ENCODE results near the gene ERC2. TPM values are rescaled to one million over a fixed set of nuclear protein-coding genes. Genes with fewer than 3 reads are reported as not detected.
A peak's percentile ranks its signal among the peaks of the same experiment; 100 is the strongest.
"Not testable (repeated sequence)": the region's sequence is repeated elsewhere in the genome, so short reads cannot be mapped to it uniquely, and the experiment has no call there.

ERC2 gene
- 48.3 TPM for total RNA-seq (ENCODE audit: unreplicated experiment)
- long read RNA-seq, partial matches to known transcripts: 0 of 3 reads
- long read RNA-seq, other reads (novel, unspliced or antisense): 3 of 3 reads

DNA sequence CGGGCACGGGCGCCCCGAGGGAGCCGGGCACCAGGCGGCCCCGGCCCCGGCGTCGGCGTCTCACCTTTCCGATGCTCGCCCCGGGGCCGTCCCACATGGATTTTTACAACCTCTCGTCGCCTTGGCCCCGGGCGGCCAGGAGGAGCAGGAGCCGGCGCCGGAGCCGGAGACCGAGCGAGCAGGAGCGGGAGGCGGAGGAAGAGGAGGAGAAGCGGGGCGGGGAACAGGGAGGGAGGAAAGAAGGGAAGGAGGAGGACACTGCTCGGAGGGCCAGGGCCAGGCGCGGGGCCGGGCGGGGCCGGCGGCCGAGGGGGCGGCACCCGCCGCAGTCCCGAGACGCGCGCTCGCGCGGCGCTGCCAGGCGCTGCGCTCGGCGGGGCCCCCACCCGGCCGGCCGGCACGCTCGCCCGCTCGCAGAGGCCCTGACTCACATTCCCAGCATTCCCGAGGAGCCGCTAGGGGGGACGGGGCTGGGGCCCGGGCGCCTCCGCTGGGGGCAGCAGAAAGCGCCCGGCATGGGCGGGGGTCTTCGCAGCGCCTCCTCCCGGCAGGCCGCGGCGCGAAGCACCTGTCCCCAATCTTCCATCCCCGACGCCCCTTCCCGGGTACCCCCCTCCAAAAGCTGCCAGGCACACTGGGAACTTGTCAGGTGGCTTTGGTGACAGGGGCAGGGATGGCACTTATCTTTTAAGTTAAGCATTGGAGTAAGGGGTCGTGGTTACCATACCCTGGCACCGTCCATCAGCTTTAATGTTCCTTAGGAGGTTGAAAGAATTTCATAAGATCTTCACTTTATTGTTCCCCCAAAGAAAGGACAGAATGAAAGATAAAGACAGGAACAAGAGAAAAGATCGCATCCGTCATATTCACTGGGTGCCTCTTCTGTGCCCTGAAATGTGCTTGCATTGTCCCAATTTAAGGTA lies at the start of gene ERC2:
Gene ERC2, minus strand, starts transcription at position 284 of the 923 bp plus-strand sequence.
- peak; percentile 52 for TF ChIP-seq CTCF (IDR thresholded peaks at IDR 0.05; ENCODE audit: partially characterized antibody, unreplicated experiment)
- Mint-ChIP-seq H3K36me3 (ENCODE audit: unreplicated experiment) (no peaks in the 10 kb centered on the region), H3K9me3 (ENCODE audit: unreplicated experiment) (peaks cover 3% of the 10 kb centered on the region), H3K27ac (ENCODE audit: unreplicated experiment) (peak within 1 kb of the TSS; percentile 76), H3K27me3 (ENCODE audit: unreplicated experiment) (peaks cover 4% of the 10 kb centered on the region), H3K4me3 (ENCODE audit: unreplicated experiment) (peak within 1 kb of the TSS; percentile 99), H3K4me1 (ENCODE audit: low read depth, unreplicated experiment) (peaks cover 3% of the 10 kb centered on the region)
- DNase-seq: peak; percentile 84

GRCh38 chr3:56502738-56503137 lies 34.5 kb upstream of the ERC2 start:
- no peaks in the 10 kb centered on the region for H3K27me3 Mint-ChIP-seq (ENCODE audit: unreplicated experiment)
- no peak overlapping the region for H3K4me3 Mint-ChIP-seq (ENCODE audit: unreplicated experiment)
- no peaks in the 10 kb centered on the region for H3K9me3 Mint-ChIP-seq (ENCODE audit: unreplicated experiment)
- TF ChIP-seq CTCF (IDR thresholded peaks at IDR 0.05; ENCODE audit: partially characterized antibody, unreplicated experiment): no peak
- DNase-seq: no peak
- no peak overlapping the region for H3K27ac Mint-ChIP-seq (ENCODE audit: unreplicated experiment)
- no peaks in the 10 kb centered on the region for H3K4me1 Mint-ChIP-seq (ENCODE audit: low read depth, unreplicated experiment)
- no peaks in the 10 kb centered on the region for H3K36me3 Mint-ChIP-seq (ENCODE audit: unreplicated experiment)

DNA sequence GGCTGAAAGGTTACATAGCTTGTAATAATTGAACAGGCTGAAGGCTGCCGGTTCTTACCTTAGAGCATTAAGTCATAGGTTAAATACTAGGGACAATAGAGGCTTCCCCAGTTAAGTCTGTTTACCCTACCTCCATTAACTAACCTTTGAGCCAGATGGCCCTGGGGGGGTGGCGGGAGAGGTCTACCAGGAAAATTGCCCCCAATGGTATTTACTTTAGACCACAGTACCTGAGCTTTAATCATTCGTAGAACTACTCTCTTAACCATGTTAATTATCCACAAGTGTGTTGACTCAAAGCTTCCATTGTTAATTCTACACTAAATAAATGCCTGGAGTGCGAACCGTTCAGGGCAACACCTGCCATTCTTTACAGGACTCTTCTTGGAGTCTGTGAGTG lies 28.1 kb upstream of the ERC2 start:
- not testable (repeated sequence) for H3K27me3 Mint-ChIP-seq (ENCODE audit: unreplicated experiment); H3K36me3 Mint-ChIP-seq (ENCODE audit: unreplicated experiment); H3K27ac Mint-ChIP-seq (ENCODE audit: unreplicated experiment); H3K4me1 Mint-ChIP-seq (ENCODE audit: low read depth, unreplicated experiment); H3K9me3 Mint-ChIP-seq (ENCODE audit: unreplicated experiment); DNase-seq; H3K4me3 Mint-ChIP-seq (ENCODE audit: unreplicated experiment)

DNA sequence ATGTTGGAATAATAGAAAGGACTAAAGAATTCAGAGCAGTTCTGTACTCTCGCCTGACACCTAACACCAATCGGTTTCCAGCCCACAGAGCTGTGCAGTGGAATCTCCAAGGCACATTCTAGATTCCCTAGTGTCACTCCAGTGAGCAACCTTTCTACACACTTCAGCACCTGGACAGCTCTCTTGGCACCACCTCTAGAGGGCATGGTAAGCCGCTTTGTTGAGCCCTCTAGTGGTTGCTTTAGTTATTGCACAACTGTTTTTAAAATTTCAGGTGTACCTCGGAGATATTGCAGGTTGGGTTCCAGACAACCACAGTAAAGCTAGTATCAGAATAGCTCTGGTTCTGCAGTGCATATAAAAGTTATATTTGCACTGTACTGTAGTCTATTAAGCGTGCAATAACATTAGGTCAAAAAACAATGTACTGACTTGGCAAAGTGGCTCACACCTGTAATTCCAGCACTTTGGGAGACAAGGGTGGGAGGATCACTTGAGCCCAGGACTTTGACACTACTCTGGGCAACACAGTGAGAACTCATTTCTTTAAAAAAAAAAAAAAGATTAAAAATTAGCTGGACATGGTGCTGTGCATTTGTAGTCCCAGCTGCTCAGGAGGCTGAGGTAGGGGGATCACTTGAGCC lies 26.5 kb upstream of the ERC2 start:
- H3K4me1 Mint-ChIP-seq (ENCODE audit: low read depth, unreplicated experiment): peaks cover 3% of the 10 kb centered on the region
- no peak overlapping the region for H3K27ac Mint-ChIP-seq (ENCODE audit: unreplicated experiment)
- peak; percentile 97 for TF ChIP-seq CTCF (IDR thresholded peaks at IDR 0.05; ENCODE audit: partially characterized antibody, unreplicated experiment)
- H3K4me3 Mint-ChIP-seq (ENCODE audit: unreplicated experiment): no peak overlapping the region
- DNase-seq: no peak
- H3K27me3 Mint-ChIP-seq (ENCODE audit: unreplicated experiment): no peaks in the 10 kb centered on the region
- no peaks in the 10 kb centered on the region for H3K36me3 Mint-ChIP-seq (ENCODE audit: unreplicated experiment)
- H3K9me3 Mint-ChIP-seq (ENCODE audit: unreplicated experiment): no peaks in the 10 kb centered on the region

DNA sequence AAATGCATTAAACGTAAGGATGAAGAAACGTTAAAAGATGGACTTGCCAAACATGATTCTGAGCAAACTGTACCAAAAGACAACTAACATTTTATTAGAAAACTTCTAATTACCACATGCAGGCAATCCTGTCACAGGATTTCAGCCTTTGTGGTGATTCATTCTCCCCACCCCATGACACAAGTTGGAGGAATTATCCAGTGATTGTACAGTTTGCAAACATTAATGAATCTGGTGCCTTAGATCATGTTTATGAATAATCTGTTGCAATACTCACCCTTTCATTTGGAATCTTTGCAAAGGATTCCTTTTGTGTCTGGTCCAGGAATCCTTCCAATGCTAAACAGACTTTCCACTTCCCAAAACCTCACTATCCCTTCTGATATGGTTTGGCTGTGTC lies 23.3 kb upstream of the ERC2 start:
- no peaks in the 10 kb centered on the region for H3K27me3 Mint-ChIP-seq (ENCODE audit: unreplicated experiment)
- TF ChIP-seq CTCF (IDR thresholded peaks at IDR 0.05; ENCODE audit: partially characterized antibody, unreplicated experiment): no peak
- H3K4me3 Mint-ChIP-seq (ENCODE audit: unreplicated experiment): no peak overlapping the region
- no peak overlapping the region for H3K27ac Mint-ChIP-seq (ENCODE audit: unreplicated experiment)
- H3K36me3 Mint-ChIP-seq (ENCODE audit: unreplicated experiment): no peaks in the 10 kb centered on the region
- H3K4me1 Mint-ChIP-seq (ENCODE audit: low read depth, unreplicated experiment): peaks cover 3% of the 10 kb centered on the region
- no peak for DNase-seq
- H3K9me3 Mint-ChIP-seq (ENCODE audit: unreplicated experiment): no peaks in the 10 kb centered on the region
